NCI-H526 (cell line): ENCODE results near the gene ATP5PD.
"Not testable (repeated sequence)": the region's sequence is repeated elsewhere in the genome, so short reads cannot be mapped to it uniquely, and the experiment has no call there.

Experiments
- DNase-seq, 2 experiments: peaks; one replicate each; lab custom pipeline; 2025; lab: John Stamatoyannopoulos, UW

ATP5PD gene

GRCh38 chr17:75051941-75052340 is 5.2 kb upstream of the ATP5PD start:
- DNase-seq: no peak

- DNase-seq: no peak
Observed at GRCh38 chr17:75049706-75050105, 2.9 kb upstream of the ATP5PD start.

GRCh38 chr17:75049057-75049456 is 2.3 kb upstream of the ATP5PD start:
- DNase-seq: no peak

- no peak for DNase-seq
Observed at GRCh38 chr17:75048249-75048878, 1.6 kb upstream of the ATP5PD start.

- peak in 1 of 2 experiments; percentile 50 for DNase-seq
Observed at GRCh38 chr17:75047398-75048098, 779 bp upstream of the ATP5PD start.

- not testable (repeated sequence) for DNase-seq
Observed at GRCh38 chr17:75045946-75046406, 793 bp downstream of the ATP5PD start.

- no peak for DNase-seq
Observed at GRCh38 chr17:75044716-75045115, 2.1 kb downstream of the ATP5PD start.

GRCh38 chr17:75043789-75044188 is 3.0 kb downstream of the ATP5PD start:
- DNase-seq: not testable (repeated sequence)

- DNase-seq: no peak
Observed at GRCh38 chr17:75041656-75042280, 5.0 kb downstream of the ATP5PD start.

- DNase-seq: no peak
Observed at GRCh38 chr17:75039238-75039637, 7.5 kb downstream of the ATP5PD start.

GRCh38 chr17:75036643-75037268 is 10.0 kb downstream of the ATP5PD start:
- DNase-seq: no peak

GRCh38 chr17:75034236-75034908 is 12.4 kb downstream of the ATP5PD start:
- peak; percentile 87 to 92 for DNase-seq

- peak; percentile 89 to 93 for DNase-seq
Observed at GRCh38 chr17:75033346-75034235, 13.2 kb downstream of the ATP5PD start.

GRCh38 chr17:75032720-75033280 is 14.0 kb downstream of the ATP5PD start:
- peak in 1 of 2 experiments; percentile 29 for DNase-seq

- DNase-seq: peak; percentile 84 to 89
Observed at GRCh38 chr17:75031972-75032719, 14.6 kb downstream of the ATP5PD start.

- DNase-seq: no peak
Observed at GRCh38 chr17:75030161-75030560, 16.6 kb downstream of the ATP5PD start.

GRCh38 chr17:75026650-75027049 is 20.1 kb downstream of the ATP5PD start:
- DNase-seq: not testable (repeated sequence)

GRCh38 chr17:75025398-75025734 is 21.4 kb downstream of the ATP5PD start:
- not testable (repeated sequence) for DNase-seq

GRCh38 chr17:75024686-75025397 is 21.9 kb downstream of the ATP5PD start:
- DNase-seq: no peak
